IMR-90 (cell line): ENCODE results near the gene ANKS3. TPM values are rescaled to one million over a fixed set of nuclear protein-coding genes. Genes with fewer than 3 reads are reported as not detected.
A peak's percentile ranks its signal among the peaks of the same experiment; 100 is the strongest.

ENCODE experiments used
- ATAC-seq: fragments of 200-7000 bp; cut with Tn5 transposase; 2 replicates; pipeline ENCODE4 v1.9.1; 2020; ENCODE audit warnings: low read depth, mild to moderate bottlenecking, moderate library complexity
- BruUV-seq: library from RNA; stranded (reverse); fragments of 400-500 nt; replicated peaks from 2 replicates; lab custom pipeline; 2021; lab: Mats Ljungman, UMichigan
- CTCF ChIA-PET: fragments of 300-600 bp; formaldehyde crosslinking; extraction: SDS; loops from one replicate; lab custom pipeline; 2021; ENCODE audit warnings: antibody characterized with exemption; lab: Yijun Ruan, JAX
- POLR2A ChIA-PET: fragments of 300-600 bp; sonication (Branson Sonifier 250); formaldehyde crosslinking; loops from one replicate; lab custom pipeline; 2022; ENCODE audit warnings: antibody characterized with exemption; ENCODE audit not compliant: unreplicated experiment; lab: Charles Lee
- DNase-seq: peaks from one replicate; pipeline ENCODE4 v3.0.0; 2013
- H2AFZ ChIP-seq: replicated peaks from 2 replicates; pipeline ENCODE3; 2013; ENCODE audit warnings: low read length, mild to moderate bottlenecking; ENCODE audit not compliant: poor library complexity
- H2AK5ac ChIP-seq: 2 replicates; pipeline ENCODE4 v1.6.1; 2013; ENCODE audit warnings: low read depth, low read length, inconsistent platforms
- H2AK9ac ChIP-seq: replicated peaks from 2 replicates; pipeline ENCODE3; 2013; ENCODE audit warnings: mild to moderate bottlenecking, low read depth, low read length, moderate library complexity; ENCODE audit not compliant: poor library complexity
- H2BK120ac ChIP-seq: 2 replicates; pipeline ENCODE4 v1.6.1; 2013; ENCODE audit warnings: low read depth, low read length, inconsistent platforms
- H2BK15ac ChIP-seq: 3 replicates; pipeline ENCODE4 v1.6.1; 2013; ENCODE audit warnings: low read depth, low read length, inconsistent platforms
- H2BK20ac ChIP-seq: 2 replicates; pipeline ENCODE4 v1.6.1; 2013; ENCODE audit warnings: low read depth, mild to moderate bottlenecking, inconsistent platforms, low read length, moderate library complexity
- H2BK5ac ChIP-seq: 2 replicates; pipeline ENCODE4 v1.6.1; 2013; ENCODE audit warnings: mild to moderate bottlenecking, low read depth, low read length, inconsistent platforms; ENCODE audit not compliant: poor library complexity, severe bottlenecking
- H3K14ac ChIP-seq: replicated peaks from 2 replicates; pipeline ENCODE4 v1.6.1; 2013; ENCODE audit warnings: low read depth, low read length, inconsistent platforms
- H3K18ac ChIP-seq: 2 replicates; pipeline ENCODE4 v1.6.1; 2013; ENCODE audit warnings: low read depth, low read length, control low read depth
- H3K23ac ChIP-seq: 2 replicates; pipeline ENCODE4 v1.6.1; 2013; ENCODE audit warnings: low read depth, low read length, inconsistent platforms
- H3K27ac ChIP-seq: 2 replicates; pipeline ENCODE4 v1.5.1; 2013; ENCODE audit warnings: mild to moderate bottlenecking, control low read depth, low read length; ENCODE audit not compliant: insufficient read depth
- H3K27me3 ChIP-seq: 2 replicates; pipeline ENCODE4 v1.6.1; 2013; ENCODE audit warnings: low read length; ENCODE audit not compliant: control insufficient read depth, insufficient read depth
- H3K36me3 ChIP-seq: 2 replicates; pipeline ENCODE4 v1.6.1; 2013; ENCODE audit warnings: low read length, mixed read lengths; ENCODE audit not compliant: control insufficient read depth, insufficient read depth
- H3K4ac ChIP-seq: 2 replicates; pipeline ENCODE4 v1.6.1; 2013; ENCODE audit warnings: low read depth, low read length, inconsistent platforms
- H3K4me1 ChIP-seq: 2 replicates; pipeline ENCODE4 v1.6.1; 2013; ENCODE audit warnings: low read length, mixed read lengths; ENCODE audit not compliant: control insufficient read depth, insufficient read depth
- H3K4me2 ChIP-seq: 2 replicates; pipeline ENCODE4 v1.6.1; 2013; ENCODE audit warnings: low read depth, mild to moderate bottlenecking, control low read depth, low read length, moderate library complexity
- H3K4me3 ChIP-seq: 2 replicates; pipeline ENCODE4 v1.5.1; 2013; ENCODE audit warnings: low read depth, mild to moderate bottlenecking, control low read depth, low read length, moderate library complexity; ENCODE audit not compliant: insufficient read depth
- H3K56ac ChIP-seq: 2 replicates; pipeline ENCODE4 v1.6.1; 2013; ENCODE audit warnings: low read length, inconsistent platforms; ENCODE audit not compliant: insufficient read depth; ENCODE audit errors: extremely low read depth
- H3K79me1 ChIP-seq, 2 experiments: 2 replicates each; pipeline ENCODE4 v1.6.1; 2013; ENCODE audit warnings: low read length in 2 of 2, inconsistent platforms in 1 of 2, low read depth in 1 of 2
- H3K9ac ChIP-seq: 2 replicates; pipeline ENCODE4 v1.6.1; 2013; ENCODE audit warnings: low read depth, low read length, control low read depth
- H3K9me1 ChIP-seq: 2 replicates; pipeline ENCODE4 v1.6.1; 2013; ENCODE audit warnings: low read length, inconsistent platforms; ENCODE audit not compliant: insufficient read depth
- H3K9me3 ChIP-seq: 2 replicates; pipeline ENCODE4 v1.6.1; 2013; ENCODE audit warnings: low read length; ENCODE audit not compliant: control insufficient read depth, insufficient read depth
- H4K20me1 ChIP-seq: 2 replicates; pipeline ENCODE4 v1.6.1; 2013; ENCODE audit warnings: low read length, inconsistent platforms; ENCODE audit not compliant: insufficient read depth
- H4K5ac ChIP-seq: 2 replicates; pipeline ENCODE4 v1.6.1; 2013; ENCODE audit warnings: mild to moderate bottlenecking, low read depth, low read length, control low read depth
- H4K8ac ChIP-seq, 2 experiments: 2 replicates each; pipeline ENCODE4 v1.6.1; 2013; ENCODE audit warnings: low read depth in 2 of 2, low read length in 2 of 2, control low read depth in 1 of 2, inconsistent platforms in 1 of 2
- H4K91ac ChIP-seq: 2 replicates; pipeline ENCODE4 v1.6.1; 2013; ENCODE audit warnings: low read depth, low read length, inconsistent platforms; ENCODE audit not compliant: insufficient read depth
- CEBPB ChIP-seq: IDR thresholded peaks from 2 replicates; pipeline ENCODE4 v1.6.1; 2012; ENCODE audit warnings: low read depth, low read length, improper control_type of control experiment
- CTCF ChIP-seq: conservative IDR thresholded peaks from 2 replicates; pipeline ENCODE4 v1.5.1; 2012; ENCODE audit warnings: mild to moderate bottlenecking, low read depth, low read length, improper control_type of control experiment
- POLR2A ChIP-seq: IDR thresholded peaks from 2 replicates; pipeline ENCODE4 v1.6.1; 2012; ENCODE audit warnings: mild to moderate bottlenecking, low read depth, low read length
- RCOR1 ChIP-seq: IDR thresholded peaks from 2 replicates; pipeline ENCODE4 v1.6.1; 2012; ENCODE audit warnings: mild to moderate bottlenecking, low read length, improper control_type of control experiment; ENCODE audit not compliant: insufficient replicate concordance
- WGBS, 2 experiments: methylation state at CpG; one replicate each; pipeline versions ENCODE4 v1.1.5 to v1.1.7; 2013; ENCODE audit warnings: missing lambda C conversion rate in 2 of 2; ENCODE audit not compliant: insufficient read length in 1 of 2; ENCODE audit errors: extremely low coverage in 2 of 2; 5-methylcytosine and 5-hydroxymethylcytosine counted together
- dilution Hi-C: fragments of 300-500 bp; cut with HindIII; formaldehyde crosslinking; loops from one replicate; pipeline ENCODE4 v1.14.3; 2018; ENCODE audit warnings: low sequenced_read_pairs; ENCODE audit not compliant: unreplicated experiment
- in situ Hi-C: fragments of 300-500 bp; cut with MboI; formaldehyde crosslinking; loops from 3 replicates; pipeline ENCODE4 v1.14.3; 2019; ENCODE audit warnings: low sequenced_read_pairs, inconsistent platforms, mixed read lengths
- intact Hi-C: fragments of 100-400 bp; cut with micrococcal nuclease; formaldehyde crosslinking; loops from 2 replicates; pipeline ENCODE4 v1.10.0; 2022
- polyA plus RNA-seq, 3 experiments: library from polyadenylated mRNA; depleted of rRNA; stranded (reverse); fragments of >200 nt; gene quantifications; 2 replicates each; pipeline ENCODE4 v1.2.3, GENCODE V29; 2012; ENCODE audit warnings: low replicate concordance in 1 of 3
- total RNA-seq: library from RNA; depleted of rRNA; stranded (reverse); fragments of >200 nt; gene quantifications from 2 replicates; pipeline ENCODE4 v1.2.3, GENCODE V29; 2012

Gene ANKS3
- total and polyA plus RNA-seq, 2 of the 4 experiments (the other 2 are of a cell fraction): 24.4 to 25.0 TPM

GRCh38 chr16:4656695-4657686 lies 77.1 kb downstream of the ANKS3 start:
- Histone ChIP-seq H4K8ac (no peak overlapping the region), H2AK9ac (no peak overlapping the region), H3K4me3 (no peak overlapping the region), H2BK120ac (no peak overlapping the region), H3K14ac (no peak overlapping the region), H3K23ac (no peak overlapping the region), H3K18ac (no peak overlapping the region), H3K27ac (no peak overlapping the region), H4K5ac (no peak overlapping the region), H2BK5ac (no peak overlapping the region), H2BK20ac (no peak overlapping the region), H3K56ac (no peak overlapping the region), H2BK15ac (no peak overlapping the region), H3K4ac (no peak overlapping the region), H3K9me3 (no peaks in the 10 kb centered on the region), H3K4me1 (no peaks in the 10 kb centered on the region), H2AFZ (peak overlapping the region; percentile 51), H3K79me1 (peaks cover 6 to 28% of the 10 kb centered on the region in 2 experiments), H3K27me3 (no peaks in the 10 kb centered on the region), H3K36me3 (peaks cover 60% of the 10 kb centered on the region), H3K4me2 (no peak overlapping the region), H2AK5ac (no peak overlapping the region), H3K9me1 (no peaks in the 10 kb centered on the region), H4K91ac (no peak overlapping the region), H4K20me1 (peaks cover 38% of the 10 kb centered on the region), H3K9ac (no peak overlapping the region)
- ChIA-PET CTCF (interaction anchor here (1.4 kb wide), 1 partner anchor 13 kb away, joined by 4 read pairs; no protein-coding TSS in a partner anchor), POLR2A (no interaction called here)
- intact Hi-C loops: no loop called here
- no TSS peak for BruUV-seq
- 100% methylated on average over 7 of the region's 25 CpGs; no CpG with 5 or more reads in 1 of the 2 experiments for WGBS, 2 experiments
- TF ChIP-seq CTCF (no peak), POLR2A (no peak), CEBPB (no peak), RCOR1 (no peak)
- DNase-seq (no peak), ATAC-seq (no peak)
- dilution Hi-C loops: no loop called here
- in situ Hi-C loops: no loop called here
